Liver (tissue), 3 donors: ENCODE data around the gene PCDHA3.
"Not testable (repeated sequence)": the region's sequence is repeated elsewhere in the genome, so short reads cannot be mapped to it uniquely, and the experiment has no call there.

Experiments
- EGR1 ChIP-seq, 2 donors: IDR thresholded peaks; 2 replicates each; pipeline ENCODE4 v1.6.1; 2016 to 2018; ENCODE audit warnings: antibody characterized with exemption in 2 of 2, low read depth in 2 of 2
- GABPA ChIP-seq, 2 donors: IDR thresholded peaks in 1 of 2; conservative IDR thresholded peaks in 1 of 2; 2 replicates each; pipeline ENCODE4 v1.6.1; 2016; ENCODE audit warnings: antibody characterized with exemption in 2 of 2, mild to moderate bottlenecking in 1 of 2, moderate library complexity in 1 of 2
- JUND ChIP-seq, 2 donors: IDR thresholded peaks; 2 replicates each; pipeline ENCODE4 v1.6.1; 2016; ENCODE audit warnings: antibody characterized with exemption in 2 of 2
- RAD21 ChIP-seq, 2 donors: IDR thresholded peaks; 2 replicates each; pipeline ENCODE4 v1.6.1; 2016; ENCODE audit warnings: antibody characterized with exemption in 2 of 2, mild to moderate bottlenecking in 2 of 2
- RXRA ChIP-seq, 2 donors: IDR thresholded peaks; 2 replicates each; pipeline ENCODE4 v1.6.1; 2017 to 2018; ENCODE audit warnings: antibody characterized with exemption in 2 of 2, mild to moderate bottlenecking in 1 of 2
- TAF1 ChIP-seq: conservative IDR thresholded peaks from 2 replicates; pipeline ENCODE4 v1.6.1; 2016; ENCODE audit warnings: antibody characterized with exemption, mild to moderate bottlenecking
- YY1 ChIP-seq: IDR thresholded peaks from 2 replicates; pipeline ENCODE4 v1.6.1; 2016; ENCODE audit warnings: antibody characterized with exemption, mild to moderate bottlenecking
- TF ChIP-seq, protein P1 (sequence below): fragments of 150-350 bp; IDR thresholded peaks from 2 replicates; pipeline ENCODE4 v1.5.1; 2017; ENCODE audit warnings: improper control_type of control experiment, low read depth, low read length; ENCODE audit not compliant: missing input control
- TF ChIP-seq, protein P2 (sequence below): IDR thresholded peaks from 2 replicates; pipeline ENCODE4 v1.6.1; 2016; ENCODE audit warnings: antibody characterized with exemption
- TF ChIP-seq, protein P3 (sequence below): IDR thresholded peaks from 2 replicates; pipeline ENCODE4 v1.6.1; 2016; ENCODE audit warnings: antibody characterized with exemption
- donor health status: healthy.
- donor health status: healthy.

DNA sequence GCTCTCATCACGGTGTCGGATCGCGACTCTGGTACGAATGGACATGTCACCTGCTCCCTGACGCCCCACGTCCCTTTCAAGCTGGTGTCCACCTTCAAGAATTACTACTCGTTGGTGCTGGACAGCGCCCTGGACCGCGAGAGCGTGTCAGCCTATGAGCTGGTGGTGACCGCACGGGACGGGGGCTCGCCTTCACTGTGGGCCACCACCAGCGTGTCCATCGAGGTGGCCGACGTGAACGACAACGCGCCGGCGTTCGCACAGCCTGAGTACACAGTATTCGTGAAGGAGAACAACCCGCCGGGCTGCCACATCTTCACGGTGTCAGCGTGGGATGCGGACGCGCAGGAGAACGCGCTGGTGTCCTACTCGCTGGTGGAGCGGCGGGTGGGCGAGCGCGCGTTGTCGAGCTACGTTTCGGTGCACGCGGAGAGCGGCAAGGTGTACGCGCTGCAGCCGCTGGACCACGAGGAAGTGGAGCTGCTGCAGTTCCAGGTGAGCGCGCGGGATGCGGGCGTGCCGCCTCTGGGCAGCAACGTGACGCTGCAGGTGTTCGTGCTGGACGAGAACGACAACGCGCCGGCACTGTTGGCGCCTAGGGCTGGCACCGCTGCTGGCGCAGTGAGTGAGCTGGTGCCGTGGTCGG is 4.7 kb upstream of the PCDHA3 start:
- TF ChIP-seq, protein P1, sequence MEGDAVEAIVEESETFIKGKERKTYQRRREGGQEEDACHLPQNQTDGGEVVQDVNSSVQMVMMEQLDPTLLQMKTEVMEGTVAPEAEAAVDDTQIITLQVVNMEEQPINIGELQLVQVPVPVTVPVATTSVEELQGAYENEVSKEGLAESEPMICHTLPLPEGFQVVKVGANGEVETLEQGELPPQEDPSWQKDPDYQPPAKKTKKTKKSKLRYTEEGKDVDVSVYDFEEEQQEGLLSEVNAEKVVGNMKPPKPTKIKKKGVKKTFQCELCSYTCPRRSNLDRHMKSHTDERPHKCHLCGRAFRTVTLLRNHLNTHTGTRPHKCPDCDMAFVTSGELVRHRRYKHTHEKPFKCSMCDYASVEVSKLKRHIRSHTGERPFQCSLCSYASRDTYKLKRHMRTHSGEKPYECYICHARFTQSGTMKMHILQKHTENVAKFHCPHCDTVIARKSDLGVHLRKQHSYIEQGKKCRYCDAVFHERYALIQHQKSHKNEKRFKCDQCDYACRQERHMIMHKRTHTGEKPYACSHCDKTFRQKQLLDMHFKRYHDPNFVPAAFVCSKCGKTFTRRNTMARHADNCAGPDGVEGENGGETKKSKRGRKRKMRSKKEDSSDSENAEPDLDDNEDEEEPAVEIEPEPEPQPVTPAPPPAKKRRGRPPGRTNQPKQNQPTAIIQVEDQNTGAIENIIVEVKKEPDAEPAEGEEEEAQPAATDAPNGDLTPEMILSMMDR = not testable (repeated sequence)
- TF ChIP-seq, protein P2, sequence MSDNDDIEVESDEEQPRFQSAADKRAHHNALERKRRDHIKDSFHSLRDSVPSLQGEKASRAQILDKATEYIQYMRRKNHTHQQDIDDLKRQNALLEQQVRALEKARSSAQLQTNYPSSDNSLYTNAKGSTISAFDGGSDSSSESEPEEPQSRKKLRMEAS = not testable (repeated sequence)
- not testable (repeated sequence) for TF ChIP-seq TAF1; RAD21 (IDR thresholded peaks at IDR 0.05); RXRA (IDR thresholded peaks at IDR 0.05); JUND (IDR thresholded peaks at IDR 0.05); GABPA (IDR thresholded peaks at IDR 0.05 in 1 of 2, conservative IDR thresholded peaks at IDR 0.05 in 1 of 2); YY1; EGR1 (IDR thresholded peaks at IDR 0.05; ENCODE audit: low read depth in 2 of 2)
- TF ChIP-seq, protein P3, sequence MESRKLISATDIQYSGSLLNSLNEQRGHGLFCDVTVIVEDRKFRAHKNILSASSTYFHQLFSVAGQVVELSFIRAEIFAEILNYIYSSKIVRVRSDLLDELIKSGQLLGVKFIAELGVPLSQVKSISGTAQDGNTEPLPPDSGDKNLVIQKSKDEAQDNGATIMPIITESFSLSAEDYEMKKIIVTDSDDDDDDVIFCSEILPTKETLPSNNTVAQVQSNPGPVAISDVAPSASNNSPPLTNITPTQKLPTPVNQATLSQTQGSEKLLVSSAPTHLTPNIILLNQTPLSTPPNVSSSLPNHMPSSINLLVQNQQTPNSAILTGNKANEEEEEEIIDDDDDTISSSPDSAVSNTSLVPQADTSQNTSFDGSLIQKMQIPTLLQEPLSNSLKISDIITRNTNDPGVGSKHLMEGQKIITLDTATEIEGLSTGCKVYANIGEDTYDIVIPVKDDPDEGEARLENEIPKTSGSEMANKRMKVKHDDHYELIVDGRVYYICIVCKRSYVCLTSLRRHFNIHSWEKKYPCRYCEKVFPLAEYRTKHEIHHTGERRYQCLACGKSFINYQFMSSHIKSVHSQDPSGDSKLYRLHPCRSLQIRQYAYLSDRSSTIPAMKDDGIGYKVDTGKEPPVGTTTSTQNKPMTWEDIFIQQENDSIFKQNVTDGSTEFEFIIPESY = not testable (repeated sequence)
